Panc1 (cell line): ENCODE data around the gene TMEM219. TPM values are rescaled to one million over a fixed set of nuclear protein-coding genes. Genes with fewer than 3 reads are reported as not detected.

Experiments used
- ATAC-seq: fragments of 200-7000 bp; cut with Tn5 transposase; 2 replicates; pipeline ENCODE4 v1.9.1; 2020; ENCODE audit warnings: mild to moderate bottlenecking, moderate library complexity
- BruUV-seq: library from RNA; stranded (reverse); fragments of 400-500 nt; replicated peaks from 2 replicates; lab custom pipeline; 2021; lab: Mats Ljungman, UMichigan
- CTCF ChIA-PET: fragments of 300-600 bp; sonication (Branson Sonifier 250); formaldehyde crosslinking; loops from one replicate; lab custom pipeline; 2022; ENCODE audit warnings: antibody characterized with exemption; lab: Charles Lee
- POLR2A ChIA-PET: fragments of 300-600 bp; sonication (Branson Sonifier 250); formaldehyde crosslinking; loops from one replicate; lab custom pipeline; 2022; ENCODE audit warnings: antibody characterized with exemption; lab: Charles Lee
- DNase-seq: peaks from one replicate; pipeline ENCODE4 v3.0.0-alpha.2; 2010; ENCODE audit warnings: low read depth, low spot score
- H3K27ac ChIP-seq: 2 replicates; pipeline ENCODE4 v1.5.1; 2011; ENCODE audit warnings: mild to moderate bottlenecking, low read length, inconsistent platforms
- H3K27me3 ChIP-seq: fragments of 200-500 bp; sonication (Bioruptor generic); 2 replicates; pipeline ENCODE4 v1.6.0; 2014; ENCODE audit warnings: low read length, inconsistent platforms; ENCODE audit not compliant: control insufficient read depth, insufficient read depth
- H3K36me3 ChIP-seq: fragments of 200-500 bp; sonication (Bioruptor generic); 2 replicates; pipeline ENCODE4 v1.5.1; 2014; ENCODE audit warnings: inconsistent platforms, mild to moderate bottlenecking, low read length, moderate library complexity; ENCODE audit not compliant: control insufficient read depth, insufficient read depth
- H3K4me1 ChIP-seq: 2 replicates; pipeline ENCODE4 v1.5.1; 2011; ENCODE audit warnings: inconsistent platforms, mild to moderate bottlenecking, low read length, moderate library complexity; ENCODE audit not compliant: control insufficient read depth, insufficient read depth
- H3K4me3 ChIP-seq, 2 experiments: 2 replicates each; pipeline ENCODE4 v1.5.1; 2011 to 2012; ENCODE audit warnings: low read depth in 2 of 2, low read length in 2 of 2, mild to moderate bottlenecking in 2 of 2, inconsistent platforms in 1 of 2, moderate library complexity in 1 of 2
- H3K9me3 ChIP-seq: fragments of 200-500 bp; sonication (Bioruptor generic); 2 replicates; pipeline ENCODE4 v1.5.1; 2014; ENCODE audit warnings: low read depth, mild to moderate bottlenecking, inconsistent platforms, low read length, moderate library complexity; ENCODE audit not compliant: control insufficient read depth, insufficient read depth
- CTCF ChIP-seq: fragments of 450-650 bp; IDR thresholded peaks from 2 replicates; pipeline ENCODE4 v1.5.1; 2017; ENCODE audit warnings: mild to moderate bottlenecking
- POLR2AphosphoS5 ChIP-seq: IDR thresholded peaks from 2 replicates; pipeline ENCODE4 v1.6.1; 2012; ENCODE audit warnings: mild to moderate bottlenecking, low read depth, low read length, moderate library complexity
- REST ChIP-seq, 2 experiments: IDR thresholded peaks; 2 replicates each; pipeline ENCODE4 v1.6.1; 2011 to 2012; ENCODE audit warnings: low read depth in 2 of 2, control low read depth in 1 of 2, low read length in 1 of 2, mild to moderate bottlenecking in 1 of 2, moderate library complexity in 1 of 2; ENCODE audit not compliant: insufficient read depth in 1 of 2
- SIN3A ChIP-seq: IDR thresholded peaks from 2 replicates; pipeline ENCODE4 v1.6.1; 2012; ENCODE audit warnings: low read depth, mild to moderate bottlenecking, low read length, moderate library complexity, borderline replicate concordance; ENCODE audit not compliant: insufficient read depth
- TCF7L2 ChIP-seq: IDR thresholded peaks from 2 replicates; pipeline ENCODE4 v1.6.1; 2011; ENCODE audit warnings: mild to moderate bottlenecking, low read depth, low read length, inconsistent platforms
- in situ Hi-C: cut with HindIII; loops from 2 replicates; pipeline ENCODE4 v1.10.0; 2016; ENCODE audit warnings: low sequenced_read_pairs, low pct_unique_long_range_greater_than_20kb
- intact Hi-C: fragments of 100-400 bp; cut with micrococcal nuclease; formaldehyde crosslinking; loops from one replicate; pipeline ENCODE4 v1.10.0; 2022; ENCODE audit not compliant: unreplicated experiment
- total RNA-seq: library from RNA; stranded (reverse); gene quantifications from one replicate; pipeline ENCODE4 v1.2.1, GENCODE V29; 2021; ENCODE audit not compliant: unreplicated experiment

The TMEM219 gene
- total RNA-seq, 1 experiment from 2014 or later = 161 TPM

- no peak for ATAC-seq
- in situ Hi-C loops (no loop called here), intact Hi-C loops (no loop called here)
- peaks cover 19% of the 10 kb centered on the region for H3K4me1 ChIP-seq
- no peaks in the 10 kb centered on the region for H3K9me3 ChIP-seq
- CTCF ChIA-PET = interaction anchor here (0.5 to 0.6 kb wide), 3 partner anchors 43 to 275 kb away, joined by 3 to 4 read pairs (median 3); no protein-coding TSS in a partner anchor
- peaks cover 17% of the 10 kb centered on the region for H3K36me3 ChIP-seq
- no peaks in the 10 kb centered on the region for H3K27me3 ChIP-seq
- BruUV-seq = no TSS peak
- TF ChIP-seq TCF7L2 (no peak), SIN3A (no peak), REST (IDR thresholded peaks at IDR 0.05; ENCODE audit: insufficient read depth in 1 of 2, low read depth in 2 of 2, low read length in 1 of 2) (no peak), CTCF (no peak), POLR2AphosphoS5 (no peak)
- peak overlapping the region; percentile 71 to 96 for H3K4me3 ChIP-seq
- H3K27ac ChIP-seq = peak overlapping the region; percentile 88
- POLR2A ChIA-PET = interaction anchor here (1.1 kb wide), 1 partner anchor 49 kb away, joined by 3 read pairs; the partner anchor contains the start of gene KCTD13
- DNase-seq = no peak
Measured at GRCh38 chr16:29975811-29976511, 14.1 kb downstream of the TMEM219 start.

GRCh38 chr16:29977063-29977825 is 15.4 kb downstream of the TMEM219 start:
- POLR2A ChIA-PET = no interaction called here

More at GRCh38 chr16:29977063-29977825, 15.4 kb downstream of the TMEM219 start:
- Histone ChIP-seq H3K4me1 (peaks cover 19% of the 10 kb centered on the region), H3K27me3 (no peaks in the 10 kb centered on the region), H3K36me3 (peaks cover 28% of the 10 kb centered on the region), H3K27ac (no peak overlapping the region), H3K4me3 (no peak overlapping the region), H3K9me3 (no peaks in the 10 kb centered on the region)
- intact Hi-C loops (no loop called here), in situ Hi-C loops (no loop called here)
- ATAC-seq (no peak), DNase-seq (no peak)
- TF ChIP-seq REST (IDR thresholded peaks at IDR 0.05; ENCODE audit: insufficient read depth in 1 of 2, low read depth in 2 of 2, low read length in 1 of 2) (no peak), CTCF (no peak), SIN3A (no peak), POLR2AphosphoS5 (no peak), TCF7L2 (no peak)
- no TSS peak for BruUV-seq
- CTCF ChIA-PET = no interaction called here
